WTC11 (cell line): ENCODE measurements around the gene CYSTM1.

ENCODE experiments used
- ATF2 ChIP-seq: sonication (generic); formaldehyde crosslinking; IDR thresholded peaks from 2 replicates; pipeline ENCODE4 v1.8.1; 2022; ENCODE audit warnings: low read depth, missing genetic modification reagents, borderline replicate concordance
- CDX4 ChIP-seq: fragments of 250-450 bp; sonication (Bioruptor Pico); IDR thresholded peaks from 2 replicates; pipeline ENCODE4 v1.9.0; 2021; ENCODE audit warnings: moderate library complexity, mild to moderate bottlenecking, inconsistent platforms, borderline replicate concordance
- CTCF ChIP-seq: fragments of 200-600 bp; IDR thresholded peaks from 2 replicates; pipeline ENCODE4 v1.8.0; 2022; ENCODE audit warnings: antibody characterized with exemption
- SMAD3 ChIP-seq: sonication (generic); formaldehyde crosslinking; IDR thresholded peaks from 2 replicates; pipeline ENCODE4 v1.8.0; 2022; ENCODE audit warnings: missing genetic modification reagents, mild to moderate bottlenecking, borderline replicate concordance
- ZNF121 ChIP-seq: sonication (generic); formaldehyde crosslinking; IDR thresholded peaks from 2 replicates; pipeline ENCODE4 v1.8.0; 2023; ENCODE audit warnings: missing genetic modification reagents
- TF ChIP-seq, protein P1 (sequence below): sonication (generic); formaldehyde crosslinking; IDR thresholded peaks from 2 replicates; pipeline ENCODE4 v1.8.0; 2022; ENCODE audit warnings: mild to moderate bottlenecking, missing genetic modification reagents
- TF ChIP-seq, protein P2 (sequence below): sonication (generic); formaldehyde crosslinking; IDR thresholded peaks from 2 replicates; pipeline ENCODE4 v1.8.1; 2023; ENCODE audit warnings: mild to moderate bottlenecking, missing genetic modification reagents, moderate library complexity

GRCh38 chr5:140232731-140233130 is 57.7 kb downstream of the CYSTM1 start:
- TF ChIP-seq ZNF121 (CRISPR knock-in tag) (no peak), CTCF (no peak), ATF2 (CRISPR knock-in tag) (no peak), CDX4 (CRISPR knock-in tag) (no peak), SMAD3 (CRISPR knock-in tag) (no peak)
- TF ChIP-seq, protein P1, sequence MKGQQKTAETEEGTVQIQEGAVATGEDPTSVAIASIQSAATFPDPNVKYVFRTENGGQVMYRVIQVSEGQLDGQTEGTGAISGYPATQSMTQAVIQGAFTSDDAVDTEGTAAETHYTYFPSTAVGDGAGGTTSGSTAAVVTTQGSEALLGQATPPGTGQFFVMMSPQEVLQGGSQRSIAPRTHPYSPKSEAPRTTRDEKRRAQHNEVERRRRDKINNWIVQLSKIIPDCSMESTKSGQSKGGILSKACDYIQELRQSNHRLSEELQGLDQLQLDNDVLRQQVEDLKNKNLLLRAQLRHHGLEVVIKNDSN (CRISPR knock-in tag) = no peak
- TF ChIP-seq, protein P2, sequence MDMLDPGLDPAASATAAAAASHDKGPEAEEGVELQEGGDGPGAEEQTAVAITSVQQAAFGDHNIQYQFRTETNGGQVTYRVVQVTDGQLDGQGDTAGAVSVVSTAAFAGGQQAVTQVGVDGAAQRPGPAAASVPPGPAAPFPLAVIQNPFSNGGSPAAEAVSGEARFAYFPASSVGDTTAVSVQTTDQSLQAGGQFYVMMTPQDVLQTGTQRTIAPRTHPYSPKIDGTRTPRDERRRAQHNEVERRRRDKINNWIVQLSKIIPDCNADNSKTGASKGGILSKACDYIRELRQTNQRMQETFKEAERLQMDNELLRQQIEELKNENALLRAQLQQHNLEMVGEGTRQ (CRISPR knock-in tag) = no peak
